ENCODE data around the gene DRGX. TPM values are rescaled to one million over a fixed set of nuclear protein-coding genes. Genes with fewer than 3 reads are reported as not detected.

Gene DRGX
- not detected in 5 replicates for total RNA-seq (2022; extraction: Qiagen RNA extraction; ENCODE audit: low read depth)

DNA sequence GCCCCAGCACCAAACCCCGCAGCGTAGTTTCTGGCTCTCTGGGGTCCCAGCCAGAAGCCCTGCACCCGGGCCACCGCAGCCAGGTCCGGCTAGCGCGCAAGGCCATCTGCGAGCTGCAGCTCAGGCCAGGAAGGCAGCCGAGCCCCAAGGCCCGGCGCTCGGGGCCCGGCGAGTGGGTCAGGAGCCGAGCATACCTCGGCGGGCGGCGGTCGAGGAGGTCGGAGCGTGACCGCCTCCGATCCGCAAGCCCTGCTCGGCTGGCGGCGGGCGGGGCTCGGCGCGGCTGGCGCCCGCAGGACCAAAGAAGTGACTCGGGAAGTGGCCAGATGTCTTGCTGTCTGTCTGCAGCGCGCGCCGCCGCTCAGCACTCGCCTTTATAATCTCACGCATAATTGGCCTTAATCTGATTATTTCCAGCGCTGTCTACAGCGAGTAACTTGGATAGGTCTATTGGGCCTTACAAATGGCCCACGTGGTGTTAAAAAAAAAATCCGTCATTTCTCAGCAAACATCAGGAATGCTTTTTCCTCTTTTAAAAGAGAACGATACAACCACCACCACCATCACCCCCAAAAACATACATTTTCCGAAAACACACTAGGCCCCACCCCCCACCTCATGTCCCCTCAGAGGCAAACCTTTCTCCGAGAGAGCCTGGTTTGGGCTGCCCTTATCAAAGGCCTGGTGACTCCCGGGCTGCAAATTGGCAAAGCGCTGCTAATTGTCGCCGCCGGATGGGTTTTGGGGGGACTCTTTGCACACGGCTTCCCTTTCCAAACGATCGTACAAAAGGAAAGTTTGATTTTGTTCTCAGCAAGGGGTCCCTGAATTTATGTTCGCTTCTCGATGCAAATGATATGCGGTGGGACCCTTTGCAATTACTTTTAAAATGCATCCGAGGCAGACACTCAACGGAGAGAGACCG, at the start of gene DRGX:
Gene DRGX (minus strand): TSS at position 349 of the 925 bp plus-strand sequence. CDS start 649 bp downstream, outside the sequence.

Other genes starting within 250 kb of the DRGX start
- not detected in 5 replicates for gene TMEM273, start 207.7 kb downstream of the DRGX start, total RNA-seq (2022; extraction: Qiagen RNA extraction; ENCODE audit: low read depth)
- gene C10orf71, start 96.9 kb downstream of the DRGX start, total RNA-seq (2022; extraction: Qiagen RNA extraction; ENCODE audit: low read depth) = not detected in 5 replicates
- 5.3 to 7.5 TPM (median 5.3 TPM) in 5 replicates for gene ERCC6, start 143.0 kb upstream of the DRGX start, total RNA-seq (2022; extraction: Qiagen RNA extraction; ENCODE audit: low read depth)
- 0.03 TPM in 1 of 5 replicates, not detected in the others for gene SLC18A3, start 214.2 kb upstream of the DRGX start, total RNA-seq (2022; extraction: Qiagen RNA extraction; ENCODE audit: low read depth)
- gene CHAT, start 217.9 kb upstream of the DRGX start, total RNA-seq (2022; extraction: Qiagen RNA extraction; ENCODE audit: low read depth) = not detected in 5 replicates